GM21576 (cell line): ENCODE results near the gene MTHFSD.

Source experiments
- ATAC-seq: cut with Tn5 transposase; IDR thresholded peaks from one replicate; pipeline ENCODE4 v1.9.1; 2021; ENCODE audit warnings: mild to moderate bottlenecking, moderate library complexity; ENCODE audit not compliant: unreplicated experiment

Gene MTHFSD

GRCh38 chr16:86504315-86505184 is 50.5 kb downstream of the MTHFSD start:
- ATAC-seq: no peak

- ATAC-seq: no peak
These were observed 51.2 kb downstream of the MTHFSD start for GRCh38 chr16:86503830-86504229.

- ATAC-seq: no peak
These were observed 51.9 kb downstream of the MTHFSD start for GRCh38 chr16:86502856-86503748.

- no peak for ATAC-seq
These were observed 52.8 kb downstream of the MTHFSD start for GRCh38 chr16:86501989-86502855.

- no peak for ATAC-seq
These were observed 54.1 kb downstream of the MTHFSD start for GRCh38 chr16:86500708-86501510.

GRCh38 chr16:86499889-86500707 is 54.9 kb downstream of the MTHFSD start:
- ATAC-seq: no peak

- ATAC-seq: no peak
These were observed 55.6 kb downstream of the MTHFSD start for GRCh38 chr16:86499440-86499786.

- no peak for ATAC-seq
These were observed 56.2 kb downstream of the MTHFSD start for GRCh38 chr16:86498671-86499439.

GRCh38 chr16:86498155-86498670 is 56.8 kb downstream of the MTHFSD start:
- ATAC-seq: no peak

GRCh38 chr16:86497551-86498021 is 57.4 kb downstream of the MTHFSD start:
- no peak for ATAC-seq

- ATAC-seq: no peak
These were observed 58.0 kb downstream of the MTHFSD start for GRCh38 chr16:86496929-86497461.

GRCh38 chr16:86496262-86496928 is 58.6 kb downstream of the MTHFSD start:
- ATAC-seq: no peak

- no peak for ATAC-seq
These were observed 59.2 kb downstream of the MTHFSD start for GRCh38 chr16:86495756-86496261.

GRCh38 chr16:86495357-86495701 is 59.7 kb downstream of the MTHFSD start:
- ATAC-seq: no peak

GRCh38 chr16:86494565-86495356 is 60.3 kb downstream of the MTHFSD start:
- ATAC-seq: no peak

- ATAC-seq: no peak
These were observed 60.9 kb downstream of the MTHFSD start for GRCh38 chr16:86494039-86494564.
